HG03196 (cell line): ENCODE measurements around the gene CAMK1.

ENCODE experiments used
- ATAC-seq: cut with Tn5 transposase; IDR thresholded peaks from one replicate; pipeline ENCODE4 v1.9.1; 2021; ENCODE audit not compliant: unreplicated experiment

The CAMK1 gene

GRCh38 chr3:9713142-9713541 is 56.6 kb downstream of the CAMK1 start:
- no peak for ATAC-seq

GRCh38 chr3:9712415-9712814 is 57.3 kb downstream of the CAMK1 start:
- ATAC-seq, result no peak

GRCh38 chr3:9710174-9710739 is 59.5 kb downstream of the CAMK1 start:
- ATAC-seq, result no peak
